BLaER1 (cell line): Measurements from ENCODE around the gene PCED1A.

ENCODE experiments used
- H3K27ac ChIP-seq: shearing (Covaris generic); formaldehyde crosslinking; 2 replicates; pipeline ENCODE4 v1.8.1; 2022
- H3K27me3 ChIP-seq: shearing (Covaris generic); formaldehyde crosslinking; 2 replicates; pipeline ENCODE4 v1.8.1; 2022
- H3K36me3 ChIP-seq: shearing (Covaris generic); formaldehyde crosslinking; 2 replicates; pipeline ENCODE4 v1.8.1; 2022
- H3K4me1 ChIP-seq: shearing (Covaris generic); formaldehyde crosslinking; 2 replicates; pipeline ENCODE4 v1.8.1; 2022
- H3K4me2 ChIP-seq: shearing (Covaris generic); formaldehyde crosslinking; 2 replicates; pipeline ENCODE4 v1.8.1; 2022
- H3K4me3 ChIP-seq: shearing (Covaris generic); formaldehyde crosslinking; 2 replicates; pipeline ENCODE4 v1.8.1; 2022
- H3K9ac ChIP-seq: shearing (Covaris generic); formaldehyde crosslinking; 2 replicates; pipeline ENCODE4 v1.8.1; 2022
- H3K9me3 ChIP-seq: shearing (Covaris generic); formaldehyde crosslinking; 2 replicates; pipeline ENCODE4 v1.8.1; 2022
- H4K20me1 ChIP-seq: shearing (Covaris generic); formaldehyde crosslinking; 2 replicates; pipeline ENCODE4 v1.8.1; 2022
- Cebpa-rat ChIP-seq: shearing (Covaris generic); IDR thresholded peaks from 2 replicates; pipeline ENCODE4 v1.8.1; 2022

Gene PCED1A

DNA sequence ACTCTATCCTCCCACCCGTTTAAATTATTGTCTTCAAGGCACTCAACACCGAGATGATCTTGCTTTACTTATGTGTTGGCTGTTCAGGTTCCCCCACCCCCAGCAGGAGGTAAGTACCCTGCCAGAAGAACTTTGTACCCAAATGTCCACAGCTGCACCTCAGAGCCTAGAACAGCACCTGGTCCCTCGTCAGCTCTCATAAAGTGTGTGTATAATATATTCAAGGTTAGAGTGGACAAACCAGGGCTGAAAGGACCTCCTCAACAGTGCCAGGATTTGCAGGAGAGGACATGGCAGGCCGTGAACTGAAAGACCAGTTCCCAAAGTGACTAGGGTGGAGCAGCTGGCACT, 34.1 kb downstream of the PCED1A start:
- Histone ChIP-seq H3K9me3 (no peaks in the 10 kb centered on the region), H3K36me3 (no peaks in the 10 kb centered on the region), H3K27me3 (peaks cover 28% of the 10 kb centered on the region), H3K9ac (no peak overlapping the region), H4K20me1 (no peaks in the 10 kb centered on the region), H3K27ac (no peak overlapping the region), H3K4me2 (no peak overlapping the region), H3K4me1 (peaks cover 12% of the 10 kb centered on the region), H3K4me3 (no peak overlapping the region)
- no peak for TF ChIP-seq Cebpa-rat

DNA sequence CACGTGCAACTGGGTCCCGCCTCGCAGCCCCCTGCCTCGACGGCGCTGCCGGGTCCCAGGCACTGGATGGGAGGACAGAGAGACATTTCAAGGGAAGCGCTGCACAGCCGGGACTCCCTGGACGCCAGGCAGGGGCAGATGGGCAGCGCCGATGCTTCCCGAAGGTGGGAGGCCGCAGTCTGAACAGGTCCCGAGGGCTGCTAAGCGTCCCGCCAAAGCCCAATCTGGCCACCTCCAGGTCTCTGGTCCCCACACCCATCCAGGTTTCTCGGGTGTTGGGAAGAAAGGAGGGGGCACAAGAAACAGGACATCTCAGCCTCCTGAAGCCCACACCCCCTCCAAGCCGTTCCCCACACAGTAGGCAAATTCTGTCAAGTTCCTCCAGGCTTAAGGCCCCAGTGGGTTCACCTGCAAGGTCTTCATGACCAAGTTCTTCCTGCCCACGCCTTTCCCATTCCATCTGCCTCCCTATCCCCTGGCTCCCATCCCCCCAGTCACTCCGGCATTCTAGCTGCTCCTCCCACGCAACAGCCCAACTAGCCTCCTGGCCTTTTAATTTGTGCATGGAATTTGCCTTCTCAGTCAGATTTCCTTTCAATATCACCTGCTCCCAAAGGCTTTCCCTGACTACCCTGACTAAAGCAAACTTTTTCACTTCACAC, 34.6 kb downstream of the PCED1A start:
- Histone ChIP-seq H3K36me3 (no peaks in the 10 kb centered on the region), H3K9ac (no peak overlapping the region), H3K9me3 (no peaks in the 10 kb centered on the region), H4K20me1 (no peaks in the 10 kb centered on the region), H3K4me1 (peaks cover 17% of the 10 kb centered on the region), H3K4me2 (no peak overlapping the region), H3K4me3 (no peak overlapping the region), H3K27me3 (peaks cover 28% of the 10 kb centered on the region), H3K27ac (no peak overlapping the region)
- no peak for TF ChIP-seq Cebpa-rat

DNA sequence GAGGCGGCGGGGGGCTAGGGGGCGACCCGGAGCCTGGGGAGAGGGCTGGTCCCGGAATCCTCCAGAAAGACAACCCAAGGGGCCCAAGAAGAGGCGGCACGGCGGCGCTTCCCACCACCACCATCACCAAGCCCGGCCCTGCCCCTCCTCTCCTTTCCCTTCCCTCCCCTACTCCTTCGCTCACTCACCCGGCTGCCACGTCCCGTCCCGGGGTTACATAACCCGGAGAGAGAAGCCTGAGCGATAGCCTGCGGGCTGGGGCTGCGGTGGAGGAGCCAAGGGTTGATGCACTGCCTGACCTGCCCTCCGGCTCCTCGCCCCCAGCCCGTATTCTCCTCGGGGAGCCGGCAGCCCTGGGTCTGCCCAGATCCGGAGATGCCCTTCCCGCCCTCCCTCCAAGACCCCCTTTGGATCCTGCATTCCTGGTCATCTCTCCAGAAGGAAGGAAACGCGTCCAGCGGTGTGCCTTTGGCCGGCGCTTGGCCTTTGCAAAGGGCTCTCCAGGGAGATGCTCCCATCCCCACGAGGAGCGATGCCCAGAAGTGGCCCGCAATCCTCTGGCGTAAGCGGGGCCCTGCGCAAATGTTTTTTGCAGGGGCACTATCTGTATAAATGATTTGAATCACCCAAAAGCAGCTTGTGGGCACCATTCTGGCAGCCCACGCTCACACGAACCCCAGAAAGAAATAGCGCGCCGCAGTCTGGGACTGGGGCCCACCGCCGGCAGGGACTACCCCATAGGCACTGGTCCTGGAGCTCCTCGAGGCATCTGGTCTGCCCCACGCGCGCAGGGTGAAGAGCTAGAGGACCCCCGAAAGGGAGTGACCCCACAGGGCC, 35.4 kb downstream of the PCED1A start:
- H3K4me3 ChIP-seq, result no peak overlapping the region
- no peak for TF ChIP-seq Cebpa-rat
- no peaks in the 10 kb centered on the region for H3K9me3 ChIP-seq
- no peak overlapping the region for H3K9ac ChIP-seq
- H3K4me2 ChIP-seq, result no peak overlapping the region
- peaks cover 28% of the 10 kb centered on the region for H3K27me3 ChIP-seq
- no peaks in the 10 kb centered on the region for H3K36me3 ChIP-seq
- peaks cover 18% of the 10 kb centered on the region for H3K4me1 ChIP-seq
- H3K27ac ChIP-seq, result no peak overlapping the region
- no peaks in the 10 kb centered on the region for H4K20me1 ChIP-seq

DNA sequence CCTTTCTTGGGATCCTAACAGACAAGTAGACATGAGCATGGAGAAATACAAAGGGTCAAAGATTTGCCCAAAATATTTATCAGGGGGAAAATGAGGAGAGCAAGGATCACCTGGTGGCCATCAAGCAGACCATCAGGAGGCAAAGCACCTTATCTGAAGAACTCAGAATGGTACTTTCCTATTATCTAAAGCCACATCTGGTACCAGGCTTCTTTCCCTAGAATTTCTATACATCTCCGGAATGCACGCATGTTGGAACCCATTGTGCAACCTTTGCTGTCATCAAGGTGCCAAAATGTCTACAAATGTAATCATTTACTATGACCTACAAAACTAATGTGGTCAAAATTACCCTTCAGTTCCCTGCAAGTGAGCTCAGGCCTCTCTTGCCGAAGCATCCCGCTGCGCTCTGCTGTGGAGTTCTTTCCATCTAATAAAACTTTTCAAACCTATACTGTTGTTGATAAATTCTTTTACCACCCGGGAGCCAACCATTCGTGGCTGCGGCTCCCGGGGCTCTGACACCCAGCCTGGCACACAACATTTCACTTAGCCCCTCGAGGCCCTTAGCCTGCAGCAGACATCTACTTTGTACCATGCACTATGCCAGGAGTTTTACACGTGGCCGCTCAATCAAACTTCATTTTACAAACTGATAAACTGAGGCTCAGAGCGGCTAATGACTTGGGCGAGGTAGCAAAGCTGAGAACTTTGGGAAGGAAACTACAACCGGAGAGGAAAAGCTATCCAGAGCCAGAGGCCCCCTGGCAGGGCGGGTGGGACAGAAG, 36.2 kb downstream of the PCED1A start:
- H3K4me1 ChIP-seq, result peaks cover 15% of the 10 kb centered on the region
- peaks cover 28% of the 10 kb centered on the region for H3K27me3 ChIP-seq
- no peak overlapping the region for H3K9ac ChIP-seq
- no peak overlapping the region for H3K4me3 ChIP-seq
- no peaks in the 10 kb centered on the region for H3K9me3 ChIP-seq
- TF ChIP-seq Cebpa-rat, result no peak
- H3K4me2 ChIP-seq, result no peak overlapping the region
- H3K36me3 ChIP-seq, result no peaks in the 10 kb centered on the region
- H4K20me1 ChIP-seq, result no peaks in the 10 kb centered on the region
- H3K27ac ChIP-seq, result no peak overlapping the region

DNA sequence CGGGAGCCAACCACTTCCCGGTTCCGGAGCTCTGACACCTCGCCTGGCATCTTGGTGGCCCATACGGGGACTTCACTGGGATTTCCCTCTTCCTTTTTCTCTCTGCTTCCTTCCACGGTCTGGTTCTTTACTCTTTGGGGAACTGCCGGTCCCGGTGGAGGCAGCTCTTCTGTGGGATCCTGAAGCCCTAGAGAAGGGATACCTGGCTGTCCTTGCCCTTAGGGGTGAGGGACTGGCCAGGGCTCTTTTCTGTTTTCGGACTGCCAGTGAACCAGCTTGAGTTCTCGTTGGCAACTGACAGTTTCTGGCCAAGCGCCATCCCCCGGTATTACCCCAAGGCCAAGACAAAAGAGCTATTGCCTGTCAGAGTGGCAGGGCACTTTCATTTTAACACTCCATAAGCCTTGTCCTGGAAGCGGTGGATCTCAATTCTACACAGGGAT, 39.1 kb downstream of the PCED1A start:
- Histone ChIP-seq H3K27ac (peak overlapping the region; percentile 96), H3K36me3 (peaks cover 26% of the 10 kb centered on the region), H3K4me1 (peaks cover 38% of the 10 kb centered on the region), H3K9ac (peak overlapping the region; percentile 95), H3K4me2 (peak overlapping the region; percentile 99), H3K4me3 (peak overlapping the region; percentile 95), H3K27me3 (peaks cover 27% of the 10 kb centered on the region), H4K20me1 (peaks cover 25% of the 10 kb centered on the region), H3K9me3 (no peaks in the 10 kb centered on the region)
- no peak for TF ChIP-seq Cebpa-rat

DNA sequence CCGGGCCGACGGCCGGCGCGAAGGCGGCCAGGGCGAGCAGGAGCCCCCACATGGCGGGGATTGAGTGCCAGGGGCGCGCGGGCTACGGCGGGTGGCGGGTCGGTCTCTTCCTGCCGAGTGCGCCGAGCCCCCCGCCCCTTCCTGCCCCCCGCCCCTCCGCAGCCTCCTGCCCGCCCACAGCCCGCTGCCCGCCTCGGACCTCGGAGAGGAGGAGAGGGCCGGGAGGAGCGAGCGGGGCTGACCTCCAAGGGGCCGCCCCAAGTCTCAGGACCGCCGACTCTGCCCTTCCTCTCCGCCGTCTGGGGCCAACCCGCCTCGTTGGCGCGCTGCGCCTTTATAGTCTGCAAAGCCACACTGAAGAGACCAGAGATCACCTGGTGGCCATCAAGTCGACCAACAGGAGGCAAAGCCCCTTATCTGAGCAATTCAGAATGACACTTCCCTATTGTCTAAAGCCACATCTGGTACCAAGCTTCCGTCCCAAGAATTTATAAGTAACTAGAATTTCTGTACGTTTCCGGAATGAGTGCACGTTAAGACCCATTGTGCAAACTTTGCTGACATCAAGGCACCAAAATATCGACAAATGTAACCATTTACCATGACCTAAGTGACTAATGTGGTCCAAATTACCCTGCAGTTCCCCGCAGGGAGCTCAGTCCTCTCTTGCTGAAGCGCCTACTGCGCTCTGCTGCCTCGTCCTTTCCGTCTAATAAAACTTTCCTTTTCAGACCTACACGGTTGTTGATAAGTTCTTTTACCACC, 39.8 kb downstream of the PCED1A start, which contains the start of gene CPXM1:
TSS of gene CPXM1 (minus strand) at position 107 of the 765 bp plus-strand sequence. CDS start at position 52, 55 bp downstream.
- Histone ChIP-seq H3K27me3 (peaks cover 21% of the 10 kb centered on the region), H3K4me1 (peaks cover 38% of the 10 kb centered on the region), H3K36me3 (peaks cover 32% of the 10 kb centered on the region), H3K27ac (peak within 1 kb of the TSS; percentile 96), H4K20me1 (peaks cover 31% of the 10 kb centered on the region), H3K4me2 (peak within 1 kb of the TSS; percentile 99), H3K9me3 (no peaks in the 10 kb centered on the region), H3K9ac (peak within 1 kb of the TSS; percentile 95), H3K4me3 (peak within 1 kb of the TSS; percentile 95)
- no peak for TF ChIP-seq Cebpa-rat

DNA sequence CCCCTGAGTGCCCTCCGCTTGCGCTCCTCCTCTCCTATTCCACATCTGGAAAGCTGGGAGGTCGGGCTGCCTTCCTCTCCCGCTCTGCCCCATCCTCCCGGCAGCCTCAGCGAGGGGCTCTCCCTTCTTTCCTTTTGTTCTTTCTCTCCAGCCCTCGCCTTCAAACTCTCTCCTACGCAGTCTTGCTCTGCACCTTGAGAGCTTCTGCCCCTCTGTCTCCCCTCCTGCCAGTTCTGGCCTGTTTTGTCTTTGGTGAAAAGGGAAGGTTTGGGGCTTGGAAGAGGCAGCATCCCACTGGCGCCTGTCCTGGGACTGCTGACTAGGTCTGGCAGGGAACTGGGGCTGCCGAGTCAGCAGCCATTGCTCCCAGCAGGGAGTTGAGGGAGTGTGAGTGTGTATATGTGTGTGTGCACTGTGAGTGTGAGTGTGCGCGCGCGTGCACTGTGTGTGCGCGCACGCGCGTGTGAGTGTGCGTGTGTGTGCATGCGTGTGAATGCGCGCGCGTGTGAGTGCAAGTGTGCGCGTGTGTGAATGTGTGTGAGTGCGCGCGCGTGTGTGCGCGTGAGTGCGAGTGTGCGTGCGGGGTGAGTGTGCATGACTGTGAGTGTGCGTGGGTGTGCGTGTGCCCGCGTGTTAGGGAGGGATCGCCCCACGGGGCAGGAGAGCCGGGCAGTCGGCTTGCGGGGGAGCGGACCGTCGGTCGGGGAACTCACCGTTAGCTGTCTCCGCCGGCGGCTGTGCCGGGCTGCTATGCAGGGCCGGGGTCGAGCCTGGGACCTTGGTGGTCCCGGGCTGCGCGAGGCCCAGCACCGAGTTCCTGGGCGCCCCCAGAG, 40.6 kb downstream of the PCED1A start:
- peaks cover 39% of the 10 kb centered on the region for H4K20me1 ChIP-seq
- peak overlapping the region; percentile 99 for H3K4me2 ChIP-seq
- peaks cover 14% of the 10 kb centered on the region for H3K27me3 ChIP-seq
- TF ChIP-seq Cebpa-rat, result no peak
- peak overlapping the region; percentile 95 for H3K9ac ChIP-seq
- peaks cover 40% of the 10 kb centered on the region for H3K36me3 ChIP-seq
- H3K9me3 ChIP-seq, result no peaks in the 10 kb centered on the region
- peak overlapping the region; percentile 96 for H3K27ac ChIP-seq
- peaks cover 38% of the 10 kb centered on the region for H3K4me1 ChIP-seq
- peak overlapping the region; percentile 95 for H3K4me3 ChIP-seq

DNA sequence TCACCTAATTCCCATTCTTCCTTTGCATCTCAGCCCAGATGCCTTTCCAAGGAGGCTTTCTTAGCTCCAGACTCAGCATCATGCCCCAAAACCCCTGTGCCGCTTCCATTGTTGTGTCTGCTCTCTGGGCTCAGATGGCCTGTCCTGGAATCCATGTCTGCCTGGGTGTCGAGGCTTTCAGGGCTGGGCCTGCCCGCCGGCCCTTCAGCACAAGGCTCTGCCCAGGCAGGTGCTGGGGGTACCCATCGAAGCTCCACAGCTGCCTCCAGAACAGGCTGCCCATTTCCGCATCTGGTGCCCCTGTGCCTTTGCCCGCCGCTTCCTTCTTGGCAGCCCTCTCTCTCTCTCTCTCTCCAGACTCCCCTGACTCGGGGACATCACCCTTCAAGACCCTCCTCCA, 41.2 kb downstream of the PCED1A start:
- peaks cover 45% of the 10 kb centered on the region for H4K20me1 ChIP-seq
- H3K27me3 ChIP-seq, result peaks cover 8% of the 10 kb centered on the region
- H3K4me2 ChIP-seq, result peak overlapping the region; percentile 99
- H3K27ac ChIP-seq, result peak overlapping the region; percentile 96
- no peak for TF ChIP-seq Cebpa-rat
- peak overlapping the region; percentile 95 for H3K9ac ChIP-seq
- no peaks in the 10 kb centered on the region for H3K9me3 ChIP-seq
- H3K4me1 ChIP-seq, result peaks cover 38% of the 10 kb centered on the region
- peak overlapping the region; percentile 95 for H3K4me3 ChIP-seq
- peaks cover 46% of the 10 kb centered on the region for H3K36me3 ChIP-seq
